WERI-Rb-1 (cell line): ENCODE data around the gene PMAIP1.
A peak's percentile ranks its signal among the peaks of the same experiment; 100 is the strongest.

Experiments
- DNase-seq: peaks from one replicate; pipeline ENCODE4 v3.0.0-alpha.2; 2020
- H3K27ac ChIP-seq: fragments of 250-450 bp; sonication (Bioruptor Pico); 2 replicates; pipeline ENCODE4 v1.5.1; 2020; ENCODE audit warnings: mild to moderate bottlenecking, moderate library complexity
- H3K27me3 ChIP-seq: fragments of 250-450 bp; sonication (Bioruptor Pico); 2 replicates; pipeline ENCODE4 v1.5.1; 2021; ENCODE audit warnings: mild to moderate bottlenecking, low read depth, moderate library complexity; ENCODE audit not compliant: insufficient read depth, severe bottlenecking
- H3K36me3 ChIP-seq: fragments of 250-450 bp; sonication (Bioruptor Pico); 2 replicates; pipeline ENCODE4 v1.5.1; 2020; ENCODE audit warnings: mild to moderate bottlenecking, moderate library complexity
- H3K4me3 ChIP-seq: 2 replicates; pipeline ENCODE4 v1.5.1; 2011; ENCODE audit warnings: low read depth, mild to moderate bottlenecking, control low read depth, low read length
- H3K9me3 ChIP-seq: fragments of 250-450 bp; sonication (Bioruptor Pico); 2 replicates; pipeline ENCODE4 v1.5.1; 2021; ENCODE audit warnings: mild to moderate bottlenecking, moderate library complexity; ENCODE audit not compliant: severe bottlenecking
- CTCF ChIP-seq: IDR thresholded peaks from 2 replicates; pipeline ENCODE4 v1.5.1; 2011; ENCODE audit warnings: low read depth, mild to moderate bottlenecking, control low read depth, inconsistent platforms, low read length

PMAIP1 gene

GRCh38 chr18:59861963-59862819 lies 37.6 kb upstream of the PMAIP1 start:
- H3K9me3 ChIP-seq = no peaks in the 10 kb centered on the region
- H3K36me3 ChIP-seq = no peaks in the 10 kb centered on the region
- no peak for TF ChIP-seq CTCF
- H3K27ac ChIP-seq = no peak overlapping the region
- no peak overlapping the region for H3K4me3 ChIP-seq
- DNase-seq = no peak
- no peaks in the 10 kb centered on the region for H3K27me3 ChIP-seq

- Histone ChIP-seq H3K27me3 (no peaks in the 10 kb centered on the region), H3K9me3 (no peaks in the 10 kb centered on the region), H3K27ac (no peak overlapping the region), H3K4me3 (no peak overlapping the region), H3K36me3 (no peaks in the 10 kb centered on the region)
- TF ChIP-seq CTCF = no peak
- peak; percentile 26 for DNase-seq
Measured at GRCh38 chr18:59865241-59865986, 34.4 kb upstream of the PMAIP1 start.

GRCh38 chr18:59866551-59867269 lies 33.1 kb upstream of the PMAIP1 start:
- TF ChIP-seq CTCF = no peak
- Histone ChIP-seq H3K27me3 (no peaks in the 10 kb centered on the region), H3K9me3 (no peaks in the 10 kb centered on the region), H3K36me3 (no peaks in the 10 kb centered on the region), H3K4me3 (no peak overlapping the region), H3K27ac (no peak overlapping the region)
- no peak for DNase-seq

GRCh38 chr18:59867337-59868104 lies 32.3 kb upstream of the PMAIP1 start:
- no peaks in the 10 kb centered on the region for H3K27me3 ChIP-seq
- H3K4me3 ChIP-seq = no peak overlapping the region
- H3K36me3 ChIP-seq = no peaks in the 10 kb centered on the region
- H3K9me3 ChIP-seq = no peaks in the 10 kb centered on the region
- no peak for DNase-seq
- H3K27ac ChIP-seq = no peak overlapping the region
- no peak for TF ChIP-seq CTCF

GRCh38 chr18:59870623-59871130 lies 29.1 kb upstream of the PMAIP1 start:
- DNase-seq = no peak
- H3K9me3 ChIP-seq = no peaks in the 10 kb centered on the region
- no peak for TF ChIP-seq CTCF

More at GRCh38 chr18:59870623-59871130, 29.1 kb upstream of the PMAIP1 start:
- H3K27ac ChIP-seq = no peak overlapping the region
- no peaks in the 10 kb centered on the region for H3K27me3 ChIP-seq
- H3K4me3 ChIP-seq = no peak overlapping the region
- H3K36me3 ChIP-seq = no peaks in the 10 kb centered on the region
